Neutrophil (primary cell): ENCODE measurements around the gene ZMYND8.

Experiments used
- H3K27ac ChIP-seq: fragments of 200-600 bp; sonication (generic); 2 replicates; pipeline ENCODE4 v1.5.1; 2016; ENCODE audit warnings: mild to moderate bottlenecking, moderate library complexity
- H3K27me3 ChIP-seq: fragments of 200-600 bp; sonication (generic); 2 replicates; pipeline ENCODE4 v1.6.0; 2016; ENCODE audit warnings: mild to moderate bottlenecking
- H3K36me3 ChIP-seq: fragments of 200-600 bp; sonication (generic); 2 replicates; pipeline ENCODE4 v1.5.1; 2017
- H3K4me1 ChIP-seq, 2 experiments: fragments of 200-600 bp in 1 of 2; sonication (generic) in 1 of 2; 1 replicate in 1 of 2; 2 replicates in 1 of 2; pipeline versions ENCODE4 v1.5.1 to v1.6.1; 2013 to 2016; ENCODE audit warnings: low read depth in 1 of 2, low read length in 1 of 2, mild to moderate bottlenecking in 1 of 2, moderate library complexity in 1 of 2; ENCODE audit not compliant: control insufficient read depth in 1 of 2, insufficient read depth in 1 of 2
- H3K4me3 ChIP-seq, 2 experiments: fragments of 200-600 bp in 1 of 2; sonication (generic) in 1 of 2; 1 replicate in 1 of 2; 2 replicates in 1 of 2; pipeline ENCODE4 v1.5.1; 2013 to 2016; ENCODE audit warnings: low read depth in 1 of 2, low read length in 1 of 2, mild to moderate bottlenecking in 1 of 2, moderate library complexity in 1 of 2
- H3K9me3 ChIP-seq: fragments of 200-600 bp; sonication (generic); 2 replicates; pipeline ENCODE4 v1.5.1; 2016
- TF ChIP-seq, protein P1 (sequence below): fragments of 200-600 bp; sonication (generic); IDR thresholded peaks from 2 replicates; pipeline ENCODE4 v1.5.1; 2016; ENCODE audit warnings: antibody characterized with exemption

The ZMYND8 gene

GRCh38 chr20:47227576-47227975 is 128.9 kb downstream of the ZMYND8 start:
- Histone ChIP-seq H3K4me3 (no peak overlapping the region), H3K27ac (no peak overlapping the region), H3K27me3 (no peaks in the 10 kb centered on the region), H3K36me3 (peaks cover 94% of the 10 kb centered on the region), H3K4me1 (no peaks in the 10 kb centered on the region), H3K9me3 (no peaks in the 10 kb centered on the region)
- TF ChIP-seq, protein P1, sequence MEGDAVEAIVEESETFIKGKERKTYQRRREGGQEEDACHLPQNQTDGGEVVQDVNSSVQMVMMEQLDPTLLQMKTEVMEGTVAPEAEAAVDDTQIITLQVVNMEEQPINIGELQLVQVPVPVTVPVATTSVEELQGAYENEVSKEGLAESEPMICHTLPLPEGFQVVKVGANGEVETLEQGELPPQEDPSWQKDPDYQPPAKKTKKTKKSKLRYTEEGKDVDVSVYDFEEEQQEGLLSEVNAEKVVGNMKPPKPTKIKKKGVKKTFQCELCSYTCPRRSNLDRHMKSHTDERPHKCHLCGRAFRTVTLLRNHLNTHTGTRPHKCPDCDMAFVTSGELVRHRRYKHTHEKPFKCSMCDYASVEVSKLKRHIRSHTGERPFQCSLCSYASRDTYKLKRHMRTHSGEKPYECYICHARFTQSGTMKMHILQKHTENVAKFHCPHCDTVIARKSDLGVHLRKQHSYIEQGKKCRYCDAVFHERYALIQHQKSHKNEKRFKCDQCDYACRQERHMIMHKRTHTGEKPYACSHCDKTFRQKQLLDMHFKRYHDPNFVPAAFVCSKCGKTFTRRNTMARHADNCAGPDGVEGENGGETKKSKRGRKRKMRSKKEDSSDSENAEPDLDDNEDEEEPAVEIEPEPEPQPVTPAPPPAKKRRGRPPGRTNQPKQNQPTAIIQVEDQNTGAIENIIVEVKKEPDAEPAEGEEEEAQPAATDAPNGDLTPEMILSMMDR, result no peak

- H3K9me3 ChIP-seq, result no peaks in the 10 kb centered on the region
- H3K4me3 ChIP-seq, result no peak overlapping the region
- no peak overlapping the region for H3K27ac ChIP-seq
- H3K36me3 ChIP-seq, result peaks cover 97% of the 10 kb centered on the region
- no peaks in the 10 kb centered on the region for H3K27me3 ChIP-seq
- TF ChIP-seq, protein P1, result no peak
- H3K4me1 ChIP-seq, result no peaks in the 10 kb centered on the region
Measured at GRCh38 chr20:47227119-47227518, 129.4 kb downstream of the ZMYND8 start.

- H3K27me3 ChIP-seq, result no peaks in the 10 kb centered on the region
- no peaks in the 10 kb centered on the region for H3K9me3 ChIP-seq
- H3K36me3 ChIP-seq, result peaks cover 97% of the 10 kb centered on the region
- H3K27ac ChIP-seq, result no peak overlapping the region
- H3K4me3 ChIP-seq, result no peak overlapping the region
- no peaks in the 10 kb centered on the region for H3K4me1 ChIP-seq
- TF ChIP-seq, protein P1, result no peak
Measured at GRCh38 chr20:47225458-47225857, 131.0 kb downstream of the ZMYND8 start.

DNA sequence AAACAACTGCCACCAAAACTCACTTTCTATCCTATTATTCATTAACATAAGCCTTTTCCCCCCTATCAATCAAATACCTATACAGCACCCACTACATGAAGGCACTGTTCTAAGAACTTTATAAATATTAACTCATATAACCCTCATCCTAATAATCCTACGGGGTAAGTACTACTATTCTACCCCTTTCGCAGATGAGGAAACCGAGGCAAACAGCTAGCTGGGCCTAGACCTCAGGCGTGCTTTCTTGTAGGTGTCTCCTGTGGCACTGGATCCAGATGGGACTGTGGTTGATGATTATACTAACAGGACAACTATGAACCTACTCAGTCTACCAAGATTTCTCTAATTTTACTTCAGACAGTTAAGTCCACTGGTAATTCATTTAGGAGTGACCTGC is 131.6 kb downstream of the ZMYND8 start:
- H3K9me3 ChIP-seq, result no peaks in the 10 kb centered on the region
- no peak overlapping the region for H3K4me3 ChIP-seq
- TF ChIP-seq, protein P1, result no peak
- H3K4me1 ChIP-seq, result no peaks in the 10 kb centered on the region
- H3K27me3 ChIP-seq, result no peaks in the 10 kb centered on the region
- H3K36me3 ChIP-seq, result peaks cover 100% of the 10 kb centered on the region
- H3K27ac ChIP-seq, result no peak overlapping the region

DNA sequence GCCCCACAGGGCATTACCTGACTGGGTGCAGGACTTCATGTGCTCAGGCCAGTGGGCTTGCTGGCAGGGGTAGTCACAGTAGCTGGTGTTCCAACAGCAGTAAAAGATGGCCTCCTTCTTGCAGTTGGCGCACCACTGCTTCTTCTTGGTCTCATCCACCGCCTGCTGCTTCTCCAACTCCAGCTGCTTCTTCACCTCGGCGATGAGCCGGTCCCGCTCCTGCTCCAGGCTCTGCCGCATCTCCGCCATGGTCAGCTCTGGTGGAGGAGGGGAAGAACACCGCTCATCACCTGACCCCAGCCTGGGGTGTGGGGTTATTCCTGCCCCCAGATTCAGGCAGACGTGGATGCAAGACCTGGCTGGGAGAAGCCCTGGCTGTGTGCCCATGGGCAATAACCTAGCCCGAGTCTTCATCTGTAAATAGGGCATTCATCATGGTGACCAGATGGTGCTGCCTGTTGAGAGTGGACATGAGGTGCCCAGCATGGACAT is 132.2 kb downstream of the ZMYND8 start:
- H3K36me3 ChIP-seq, result peaks cover 100% of the 10 kb centered on the region
- H3K27me3 ChIP-seq, result no peaks in the 10 kb centered on the region
- H3K27ac ChIP-seq, result no peak overlapping the region
- TF ChIP-seq, protein P1, result no peak
- no peaks in the 10 kb centered on the region for H3K9me3 ChIP-seq
- no peak overlapping the region for H3K4me3 ChIP-seq
- no peaks in the 10 kb centered on the region for H3K4me1 ChIP-seq

- Histone ChIP-seq H3K4me1 (no peaks in the 10 kb centered on the region), H3K4me3 (no peak overlapping the region), H3K27me3 (no peaks in the 10 kb centered on the region), H3K27ac (no peak overlapping the region), H3K36me3 (peaks cover 99% of the 10 kb centered on the region), H3K9me3 (no peaks in the 10 kb centered on the region)
- TF ChIP-seq, protein P1, result no peak
Measured at GRCh38 chr20:47223896-47224295, 132.6 kb downstream of the ZMYND8 start.
